ENCODE data around the gene RASA3.

Gene RASA3

GRCh38 chr13:114155320-114155719 is 22.9 kb upstream of the RASA3 start:
- TF ChIP-seq, protein P1, sequence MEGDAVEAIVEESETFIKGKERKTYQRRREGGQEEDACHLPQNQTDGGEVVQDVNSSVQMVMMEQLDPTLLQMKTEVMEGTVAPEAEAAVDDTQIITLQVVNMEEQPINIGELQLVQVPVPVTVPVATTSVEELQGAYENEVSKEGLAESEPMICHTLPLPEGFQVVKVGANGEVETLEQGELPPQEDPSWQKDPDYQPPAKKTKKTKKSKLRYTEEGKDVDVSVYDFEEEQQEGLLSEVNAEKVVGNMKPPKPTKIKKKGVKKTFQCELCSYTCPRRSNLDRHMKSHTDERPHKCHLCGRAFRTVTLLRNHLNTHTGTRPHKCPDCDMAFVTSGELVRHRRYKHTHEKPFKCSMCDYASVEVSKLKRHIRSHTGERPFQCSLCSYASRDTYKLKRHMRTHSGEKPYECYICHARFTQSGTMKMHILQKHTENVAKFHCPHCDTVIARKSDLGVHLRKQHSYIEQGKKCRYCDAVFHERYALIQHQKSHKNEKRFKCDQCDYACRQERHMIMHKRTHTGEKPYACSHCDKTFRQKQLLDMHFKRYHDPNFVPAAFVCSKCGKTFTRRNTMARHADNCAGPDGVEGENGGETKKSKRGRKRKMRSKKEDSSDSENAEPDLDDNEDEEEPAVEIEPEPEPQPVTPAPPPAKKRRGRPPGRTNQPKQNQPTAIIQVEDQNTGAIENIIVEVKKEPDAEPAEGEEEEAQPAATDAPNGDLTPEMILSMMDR (IDR thresholded peaks at IDR 0.05; ENCODE audit: low read depth, low read length) = no peak

GRCh38 chr13:114154476-114154875 is 22.1 kb upstream of the RASA3 start:
- no peak overlapping the region for H3K4me3 ChIP-seq (ENCODE audit: low read depth, low read length)
- in situ Hi-C loops (cut with HindIII; ENCODE audit: low sequenced_read_pairs) = no loop called here
- no peak for DNase-seq (ENCODE audit: low read depth, low spot score)
- TF ChIP-seq, protein P1 (IDR thresholded peaks at IDR 0.05; ENCODE audit: low read depth, low read length) = no peak

More at GRCh38 chr13:114155320-114155719, 22.9 kb upstream of the RASA3 start:
- no peak for DNase-seq (ENCODE audit: low read depth, low spot score)
- H3K4me3 ChIP-seq (ENCODE audit: low read depth, low read length) = no peak overlapping the region
- in situ Hi-C loops (cut with HindIII; ENCODE audit: low sequenced_read_pairs) = no loop called here

GRCh38 chr13:114153485-114154080 is 21.2 kb upstream of the RASA3 start:
- no peak for DNase-seq (ENCODE audit: low read depth, low spot score)
- no peak overlapping the region for H3K4me3 ChIP-seq (ENCODE audit: low read depth, low read length)
- in situ Hi-C loops (cut with HindIII; ENCODE audit: low sequenced_read_pairs) = no loop called here
- TF ChIP-seq, protein P1 (IDR thresholded peaks at IDR 0.05; ENCODE audit: low read depth, low read length) = no peak

DNA sequence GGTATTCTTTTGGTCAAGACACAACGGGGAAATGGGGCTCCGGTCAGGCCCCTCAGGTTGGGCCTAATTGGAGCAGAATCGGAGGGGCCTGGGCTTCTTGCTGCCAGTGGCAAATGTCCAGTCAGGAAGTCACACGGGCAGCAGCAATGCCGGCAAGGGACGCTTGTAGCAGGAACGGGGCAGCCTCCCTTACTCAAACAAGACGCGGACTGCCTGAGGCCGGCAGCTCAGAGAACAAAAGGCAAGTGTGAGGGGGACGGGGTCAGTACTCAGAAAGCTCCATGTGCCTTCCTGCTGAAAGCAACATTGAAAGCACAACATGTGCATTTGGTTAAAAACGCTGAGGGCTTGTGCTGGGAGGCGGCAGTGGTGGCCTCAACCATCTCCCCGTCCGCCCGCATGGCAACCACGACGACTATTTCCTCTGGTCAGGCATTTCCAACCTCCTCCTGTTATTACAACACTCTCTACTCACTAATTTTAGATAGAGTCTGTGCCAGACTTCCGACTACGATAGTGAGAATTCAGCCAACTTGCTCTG is 20.5 kb upstream of the RASA3 start:
- H3K4me3 ChIP-seq (ENCODE audit: low read depth, low read length) = no peak overlapping the region
- in situ Hi-C loops (cut with HindIII; ENCODE audit: low sequenced_read_pairs) = no loop called here
- no peak for DNase-seq (ENCODE audit: low read depth, low spot score)
- TF ChIP-seq, protein P1 (IDR thresholded peaks at IDR 0.05; ENCODE audit: low read depth, low read length) = no peak

GRCh38 chr13:114152285-114152645 is 19.8 kb upstream of the RASA3 start:
- H3K4me3 ChIP-seq (ENCODE audit: low read depth, low read length) = no peak overlapping the region
- TF ChIP-seq, protein P1 (IDR thresholded peaks at IDR 0.05; ENCODE audit: low read depth, low read length) = no peak
- in situ Hi-C loops (cut with HindIII; ENCODE audit: low sequenced_read_pairs) = no loop called here
- no peak for DNase-seq (ENCODE audit: low read depth, low spot score)

DNA sequence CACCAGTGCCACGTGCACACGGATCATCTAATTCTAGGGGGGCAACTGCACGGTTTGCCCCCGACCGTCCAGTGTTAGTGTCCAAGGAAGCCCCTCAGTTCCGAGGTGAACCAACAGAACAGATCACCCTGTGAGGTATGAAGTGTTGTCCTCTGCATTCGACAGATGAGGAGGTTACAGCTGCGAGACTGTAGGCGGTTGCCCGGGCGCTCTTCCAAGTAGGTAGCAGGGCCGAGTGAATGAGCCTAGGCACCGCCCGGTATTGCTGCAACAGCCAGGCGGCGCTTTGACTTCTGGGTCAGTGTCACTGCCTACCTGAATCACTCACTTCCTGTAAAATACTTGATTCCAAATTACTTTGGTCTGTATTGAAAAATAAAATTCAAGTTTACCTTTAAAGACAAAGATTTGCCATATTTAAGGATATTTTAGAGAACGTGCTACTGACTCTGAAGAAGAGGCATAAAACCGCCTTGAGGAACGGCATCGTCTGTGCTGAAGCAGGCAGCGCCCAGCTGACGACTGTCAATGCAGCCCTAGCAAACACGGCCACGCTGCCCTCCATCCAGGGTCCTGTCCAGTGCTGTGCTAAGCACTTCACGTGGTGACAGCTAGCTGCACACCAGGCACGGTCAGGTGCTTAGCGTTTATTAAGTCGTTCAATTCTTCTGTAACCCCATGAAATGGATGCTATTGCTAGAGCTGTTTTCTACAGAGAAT is 19.3 kb upstream of the RASA3 start:
- TF ChIP-seq, protein P1 (IDR thresholded peaks at IDR 0.05; ENCODE audit: low read depth, low read length) = no peak
- no peak overlapping the region for H3K4me3 ChIP-seq (ENCODE audit: low read depth, low read length)
- in situ Hi-C loops (cut with HindIII; ENCODE audit: low sequenced_read_pairs) = no loop called here
- no peak for DNase-seq (ENCODE audit: low read depth, low spot score)

Data from astrocyte of the spinal cord (primary cell).